Chondrocyte (in vitro differentiated cells): ENCODE data around the gene ZNF222. TPM values are rescaled to one million over a fixed set of nuclear protein-coding genes. Genes with fewer than 3 reads are reported as not detected.

ENCODE experiments used
- DNase-seq: peaks from one replicate; pipeline ENCODE4 v3.0.0; 2021; ENCODE audit warnings: mixed read lengths, low spot score
- H3K27ac Mint-ChIP-seq: one replicate; pipeline ENCODE4 v1.8.0; 2021; ENCODE audit warnings: mild to moderate bottlenecking, moderate library complexity, mixed read lengths; ENCODE audit not compliant: unreplicated experiment
- H3K27me3 Mint-ChIP-seq: 2 replicates; pipeline ENCODE4 v1.8.0; 2021; ENCODE audit warnings: low read depth, mixed read lengths
- H3K36me3 Mint-ChIP-seq: 2 replicates; pipeline ENCODE4 v1.8.0; 2021; ENCODE audit warnings: low read depth, mixed read lengths
- H3K4me1 Mint-ChIP-seq: 2 replicates; pipeline ENCODE4 v1.8.0; 2021; ENCODE audit warnings: low read depth, mild to moderate bottlenecking, mixed read lengths
- H3K4me3 Mint-ChIP-seq: one replicate; pipeline ENCODE4 v1.8.0; 2021; ENCODE audit warnings: mild to moderate bottlenecking, moderate library complexity, mixed read lengths; ENCODE audit not compliant: unreplicated experiment
- H3K9me3 Mint-ChIP-seq: 2 replicates; pipeline ENCODE4 v1.8.0; 2021; ENCODE audit warnings: low read depth, mixed read lengths
- total RNA-seq: library from RNA; stranded (reverse); gene quantifications from 3 replicates; pipeline ENCODE4 v1.2.1, GENCODE V29; 2021
- TF ChIP-seq, protein P1 (sequence below): fragments of 200-600 bp; sonication (generic); IDR thresholded peaks from 2 replicates; pipeline ENCODE4 v1.5.0; 2021; ENCODE audit warnings: antibody characterized with exemption, mild to moderate bottlenecking, moderate library complexity

The ZNF222 gene
- total RNA-seq, 1 donor from 2014 or later = 5.8 TPM

DNA sequence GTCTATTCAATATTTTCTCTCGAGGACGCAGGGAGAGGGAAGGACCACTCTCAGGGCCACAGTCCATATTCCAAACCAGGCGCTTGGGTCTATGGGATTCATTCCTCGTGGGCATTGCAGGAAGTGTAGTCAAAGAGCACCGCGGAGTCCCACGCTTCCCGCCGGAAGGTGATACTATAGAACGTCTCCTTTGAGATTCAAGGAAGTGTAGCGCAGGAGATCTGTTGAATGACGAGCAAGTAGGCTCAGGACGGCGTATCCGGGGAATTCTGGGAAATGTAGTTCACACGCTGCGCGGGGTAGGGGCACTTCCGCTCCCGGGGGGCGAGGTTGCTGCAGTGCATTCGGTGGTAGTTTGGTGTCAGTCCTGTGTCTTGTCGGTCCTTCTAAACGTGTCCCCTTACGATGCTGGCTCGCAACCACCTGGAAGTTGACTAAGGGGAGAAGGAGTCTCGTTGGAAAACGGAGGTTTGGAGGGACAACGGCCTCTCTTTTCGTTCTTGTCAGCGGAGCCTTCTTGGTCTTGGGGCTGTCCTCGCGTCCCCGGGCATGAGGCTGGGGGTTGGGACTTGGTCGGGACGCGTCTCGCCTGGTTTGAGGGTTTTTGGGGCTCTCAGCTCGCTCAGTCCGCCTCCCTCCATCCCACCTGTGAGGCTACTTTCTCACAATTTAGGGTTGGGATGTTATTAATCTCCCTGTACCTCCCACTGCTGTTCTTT, 46.8 kb downstream of the ZNF222 start, which contains the start of gene ZNF284:
TSS of gene ZNF284 (plus strand) at position 336 of the 719 bp plus-strand sequence. CDS start 4,231 bp downstream, outside the sequence.
- peak within 1 kb of the TSS; percentile 93 for H3K4me3 Mint-ChIP-seq
- peaks cover 34% of the 10 kb centered on the region for H3K9me3 Mint-ChIP-seq
- DNase-seq = no peak
- H3K27me3 Mint-ChIP-seq = no peaks in the 10 kb centered on the region
- H3K27ac Mint-ChIP-seq = peak within 1 kb of the TSS; percentile 86
- peaks cover 21% of the 10 kb centered on the region for H3K36me3 Mint-ChIP-seq
- TF ChIP-seq, protein P1, sequence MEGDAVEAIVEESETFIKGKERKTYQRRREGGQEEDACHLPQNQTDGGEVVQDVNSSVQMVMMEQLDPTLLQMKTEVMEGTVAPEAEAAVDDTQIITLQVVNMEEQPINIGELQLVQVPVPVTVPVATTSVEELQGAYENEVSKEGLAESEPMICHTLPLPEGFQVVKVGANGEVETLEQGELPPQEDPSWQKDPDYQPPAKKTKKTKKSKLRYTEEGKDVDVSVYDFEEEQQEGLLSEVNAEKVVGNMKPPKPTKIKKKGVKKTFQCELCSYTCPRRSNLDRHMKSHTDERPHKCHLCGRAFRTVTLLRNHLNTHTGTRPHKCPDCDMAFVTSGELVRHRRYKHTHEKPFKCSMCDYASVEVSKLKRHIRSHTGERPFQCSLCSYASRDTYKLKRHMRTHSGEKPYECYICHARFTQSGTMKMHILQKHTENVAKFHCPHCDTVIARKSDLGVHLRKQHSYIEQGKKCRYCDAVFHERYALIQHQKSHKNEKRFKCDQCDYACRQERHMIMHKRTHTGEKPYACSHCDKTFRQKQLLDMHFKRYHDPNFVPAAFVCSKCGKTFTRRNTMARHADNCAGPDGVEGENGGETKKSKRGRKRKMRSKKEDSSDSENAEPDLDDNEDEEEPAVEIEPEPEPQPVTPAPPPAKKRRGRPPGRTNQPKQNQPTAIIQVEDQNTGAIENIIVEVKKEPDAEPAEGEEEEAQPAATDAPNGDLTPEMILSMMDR = no peak
- H3K4me1 Mint-ChIP-seq = peaks cover 23% of the 10 kb centered on the region

DNA sequence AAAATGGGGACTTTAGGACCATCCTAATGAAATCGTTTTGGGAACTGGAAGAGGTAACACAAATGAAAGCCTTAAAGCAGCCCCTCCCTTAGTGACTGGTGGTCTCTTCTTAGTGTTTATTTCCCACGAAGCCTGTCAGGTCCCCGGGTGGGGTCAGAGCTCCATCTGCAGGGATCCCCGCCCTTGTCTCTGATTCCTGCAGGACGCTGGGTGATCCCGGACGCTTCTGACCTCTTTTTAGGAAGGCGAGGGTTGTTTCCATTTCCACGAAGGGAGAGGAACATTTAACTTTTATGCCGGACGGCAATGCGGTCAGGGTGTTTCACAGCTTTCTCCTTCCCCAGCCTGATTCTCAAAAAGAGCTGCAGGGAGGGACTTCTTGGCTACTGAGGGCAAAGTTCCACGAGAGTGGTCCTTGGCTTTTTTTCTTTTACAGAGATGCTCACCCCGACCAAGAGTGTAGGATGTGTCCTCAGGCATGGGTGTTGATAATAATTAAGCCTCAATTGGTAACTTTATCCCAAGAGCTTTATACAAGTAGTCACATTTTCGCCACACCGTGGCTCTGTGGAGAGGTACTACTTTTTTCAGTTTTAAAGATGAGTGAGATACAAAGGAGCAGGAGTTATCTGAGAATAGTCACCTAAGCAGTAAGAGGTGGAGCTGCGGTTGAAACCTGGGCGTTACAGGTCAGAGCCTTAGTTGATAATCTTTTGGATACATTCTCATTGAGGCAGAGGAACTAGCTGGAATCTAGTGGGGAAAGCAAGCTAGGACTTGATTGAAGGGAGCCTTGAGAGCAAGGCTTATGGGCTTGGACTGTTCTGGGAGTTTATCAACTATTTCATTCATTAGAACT, 47.6 kb downstream of the ZNF222 start:
- Mint-ChIP-seq H3K27me3 (no peaks in the 10 kb centered on the region), H3K4me3 (peak overlapping the region; percentile 93), H3K36me3 (peaks cover 17% of the 10 kb centered on the region), H3K4me1 (peaks cover 23% of the 10 kb centered on the region), H3K27ac (peak overlapping the region; percentile 86), H3K9me3 (peaks cover 29% of the 10 kb centered on the region)
- TF ChIP-seq, protein P1 = peak; percentile 22
- DNase-seq = no peak

DNA sequence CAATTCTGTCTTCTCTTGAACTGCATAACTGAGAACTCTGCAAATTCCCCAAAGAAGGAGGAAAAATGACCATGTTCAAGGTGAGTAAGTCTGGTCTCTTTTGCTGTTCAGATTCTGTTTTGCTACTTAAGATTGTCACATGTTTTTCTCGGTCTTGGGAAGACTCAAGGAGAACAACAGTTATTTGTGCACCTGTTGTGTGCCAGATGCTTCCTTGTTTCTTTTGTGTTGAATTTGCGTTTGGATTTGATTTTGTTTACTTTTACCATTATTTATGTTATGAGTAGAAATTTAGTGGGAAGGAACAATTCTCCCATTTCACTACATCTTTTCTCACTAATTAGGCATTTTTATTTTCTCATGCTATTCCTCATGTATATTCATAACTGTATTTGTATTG, 51.1 kb downstream of the ZNF222 start:
- Mint-ChIP-seq H3K36me3 (peaks cover 15% of the 10 kb centered on the region), H3K4me1 (peaks cover 18% of the 10 kb centered on the region), H3K9me3 (peaks cover 4% of the 10 kb centered on the region), H3K27ac (no peak overlapping the region), H3K27me3 (no peaks in the 10 kb centered on the region), H3K4me3 (no peak overlapping the region)
- DNase-seq = no peak
- TF ChIP-seq, protein P1 = no peak

Other genes with a start within 250 kb of the ZNF222 start
- gene KCNN4, start 244.4 kb upstream of the ZNF222 start, total RNA-seq = 2.3 to 3.3 TPM (median 2.9 TPM) in 3 replicates
- not detected in 3 replicates for gene LYPD5, start 222.9 kb upstream of the ZNF222 start, total RNA-seq
- gene ZNF283, start 198.1 kb upstream of the ZNF222 start, total RNA-seq = 7.6 to 12.8 TPM (median 8.4 TPM) in 3 replicates
- 5.1 to 9.4 TPM (median 6.1 TPM) in 3 replicates for gene ZNF404, start 141.4 kb upstream of the ZNF222 start, total RNA-seq
- gene ZNF45, start 90.1 kb upstream of the ZNF222 start, total RNA-seq = 14.4 to 18.8 TPM (median 15.5 TPM) in 3 replicates
- gene ZNF221, start 74.2 kb upstream of the ZNF222 start, total RNA-seq = 7.9 to 9.2 TPM (median 8.7 TPM) in 3 replicates
- gene ZNF155, start 41.2 kb upstream of the ZNF222 start, total RNA-seq = 6.6 to 9.9 TPM (median 9.3 TPM) in 3 replicates
- 2.2 to 3.9 TPM (median 3.3 TPM) in 3 replicates for gene ZNF230, start 22.4 kb upstream of the ZNF222 start, total RNA-seq
- 2.5 to 6.5 TPM (median 5.2 TPM) in 3 replicates for gene ZNF223, start 26.7 kb downstream of the ZNF222 start, total RNA-seq
- 3.2 to 4.3 TPM (median 4.1 TPM) in 3 replicates for gene ZNF284, start 46.8 kb downstream of the ZNF222 start, total RNA-seq
- 18.1 to 22.7 TPM (median 20.2 TPM) in 3 replicates for gene ZNF224, start 69.0 kb downstream of the ZNF222 start, total RNA-seq
- gene ZNF225, start 88.0 kb downstream of the ZNF222 start, total RNA-seq = 5.2 to 8.1 TPM (median 5.5 TPM) in 3 replicates
- 14.0 to 19.5 TPM (median 14.4 TPM) in 3 replicates for gene ZNF234, start 116.2 kb downstream of the ZNF222 start, total RNA-seq
- 20.5 to 34.2 TPM (median 25.0 TPM) in 3 replicates for gene ZNF226, start 139.7 kb downstream of the ZNF222 start, total RNA-seq
- 12.2 to 20.2 TPM (median 15.2 TPM) in 3 replicates for gene ZNF227, start 187.2 kb downstream of the ZNF222 start, total RNA-seq
- 1.8 to 3.4 TPM (median 2.1 TPM) in 3 replicates for gene ZNF233, start 234.5 kb downstream of the ZNF222 start, total RNA-seq